ENCODE data around the gene OXSR1. TPM values are rescaled to one million over a fixed set of nuclear protein-coding genes. Genes with fewer than 3 reads are reported as not detected.

Gene OXSR1
- polyA plus RNA-seq, 2 of the 4 experiments (the other 2 are of a cell fraction), result 30.2 to 44.0 TPM

DNA sequence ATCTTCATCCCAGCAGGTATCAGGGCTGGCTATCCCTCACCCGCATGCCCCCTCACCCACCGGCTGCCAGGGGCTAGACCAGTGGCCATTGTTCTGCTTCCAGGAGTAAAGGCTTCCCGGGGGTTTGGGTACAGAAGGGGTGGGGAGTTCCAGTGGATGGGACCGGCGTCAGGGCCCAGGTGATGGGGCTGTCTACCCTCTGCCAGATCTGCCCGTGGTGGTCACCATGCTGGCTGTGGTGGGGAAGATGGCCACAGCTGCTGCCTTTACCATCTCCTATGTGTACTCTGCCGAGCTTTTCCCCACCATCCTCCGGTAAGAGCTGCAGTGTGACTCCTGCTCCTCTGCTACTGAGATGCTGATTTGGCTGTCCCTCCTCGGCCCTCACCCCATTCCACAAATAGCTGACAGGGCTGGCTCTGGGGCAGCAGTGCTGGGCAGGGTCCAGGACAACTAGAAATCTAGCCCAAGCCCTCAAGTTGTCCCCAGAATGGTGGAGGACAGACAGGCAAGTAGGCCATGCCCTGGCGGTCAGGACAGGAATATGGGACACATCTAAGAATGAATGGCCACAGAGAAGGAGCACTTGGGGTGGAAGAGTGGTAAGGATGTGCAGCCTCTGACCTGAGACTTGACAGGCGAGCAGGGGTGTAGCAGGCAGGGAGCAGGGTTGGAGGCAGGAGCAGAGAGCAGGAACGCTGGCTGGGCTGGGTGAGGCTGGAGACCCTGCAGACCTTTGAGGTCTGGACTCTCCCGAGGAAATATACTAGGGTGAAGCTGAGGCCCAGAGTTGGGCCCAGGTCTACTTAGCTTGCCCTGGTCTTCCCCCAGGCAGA is 111.0 kb downstream of the OXSR1 start:
- ChIA-PET CTCF (no interaction called here), POLR2A (no interaction called here)
- no peak for ATAC-seq
- Histone ChIP-seq H3K4me1 (no peaks in the 10 kb centered on the region), H3K4me2 (no peak overlapping the region), H3K4me3 (no peak overlapping the region), H3K9me3 (no peaks in the 10 kb centered on the region), H3K27ac (no peak overlapping the region)
- DNase-seq (ENCODE audit: low read depth in 1 of 2, low spot score in 1 of 2), result no peak
- TF ChIP-seq, protein P1, sequence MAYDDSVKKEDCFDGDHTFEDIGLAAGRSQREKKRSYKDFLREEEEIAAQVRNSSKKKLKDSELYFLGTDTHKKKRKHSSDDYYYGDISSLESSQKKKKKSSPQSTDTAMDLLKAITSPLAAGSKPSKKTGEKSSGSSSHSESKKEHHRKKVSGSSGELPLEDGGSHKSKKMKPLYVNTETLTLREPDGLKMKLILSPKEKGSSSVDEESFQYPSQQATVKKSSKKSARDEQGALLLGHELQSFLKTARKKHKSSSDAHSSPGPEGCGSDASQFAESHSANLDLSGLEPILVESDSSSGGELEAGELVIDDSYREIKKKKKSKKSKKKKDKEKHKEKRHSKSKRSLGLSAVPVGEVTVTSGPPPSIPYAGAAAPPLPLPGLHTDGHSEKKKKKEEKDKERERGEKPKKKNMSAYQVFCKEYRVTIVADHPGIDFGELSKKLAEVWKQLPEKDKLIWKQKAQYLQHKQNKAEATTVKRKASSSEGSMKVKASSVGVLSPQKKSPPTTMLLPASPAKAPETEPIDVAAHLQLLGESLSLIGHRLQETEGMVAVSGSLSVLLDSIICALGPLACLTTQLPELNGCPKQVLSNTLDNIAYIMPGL (CRISPR knock-in tag; IDR thresholded peaks at IDR 0.05; ENCODE audit: borderline replicate concordance), result no peak
- TF ChIP-seq, protein P2, sequence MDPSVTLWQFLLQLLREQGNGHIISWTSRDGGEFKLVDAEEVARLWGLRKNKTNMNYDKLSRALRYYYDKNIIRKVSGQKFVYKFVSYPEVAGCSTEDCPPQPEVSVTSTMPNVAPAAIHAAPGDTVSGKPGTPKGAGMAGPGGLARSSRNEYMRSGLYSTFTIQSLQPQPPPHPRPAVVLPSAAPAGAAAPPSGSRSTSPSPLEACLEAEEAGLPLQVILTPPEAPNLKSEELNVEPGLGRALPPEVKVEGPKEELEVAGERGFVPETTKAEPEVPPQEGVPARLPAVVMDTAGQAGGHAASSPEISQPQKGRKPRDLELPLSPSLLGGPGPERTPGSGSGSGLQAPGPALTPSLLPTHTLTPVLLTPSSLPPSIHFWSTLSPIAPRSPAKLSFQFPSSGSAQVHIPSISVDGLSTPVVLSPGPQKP (IDR thresholded peaks at IDR 0.05; ENCODE audit: low read depth, low read length), result no peak
- TF ChIP-seq HOXA7 (CRISPR knock-in tag; IDR thresholded peaks at IDR 0.05) (no peak), CBX8 (IDR thresholded peaks at IDR 0.05) (no peak), TP53 (CRISPR knock-in tag; IDR thresholded peaks at IDR 0.05) (no peak), TFCP2L1 (CRISPR knock-in tag; IDR thresholded peaks at IDR 0.05) (no peak), JUNB (IDR thresholded peaks at IDR 0.05) (no peak), MYC (IDR thresholded peaks at IDR 0.05; ENCODE audit: borderline replicate concordance, low read length) (no peak)
- TF ChIP-seq, protein P3, sequence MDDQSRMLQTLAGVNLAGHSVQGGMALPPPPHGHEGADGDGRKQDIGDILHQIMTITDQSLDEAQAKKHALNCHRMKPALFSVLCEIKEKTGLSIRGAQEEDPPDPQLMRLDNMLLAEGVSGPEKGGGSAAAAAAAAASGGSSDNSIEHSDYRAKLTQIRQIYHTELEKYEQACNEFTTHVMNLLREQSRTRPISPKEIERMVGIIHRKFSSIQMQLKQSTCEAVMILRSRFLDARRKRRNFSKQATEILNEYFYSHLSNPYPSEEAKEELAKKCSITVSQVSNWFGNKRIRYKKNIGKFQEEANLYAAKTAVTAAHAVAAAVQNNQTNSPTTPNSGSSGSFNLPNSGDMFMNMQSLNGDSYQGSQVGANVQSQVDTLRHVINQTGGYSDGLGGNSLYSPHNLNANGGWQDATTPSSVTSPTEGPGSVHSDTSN (IDR thresholded peaks at IDR 0.05), result no peak
- TF ChIP-seq, protein P4, sequence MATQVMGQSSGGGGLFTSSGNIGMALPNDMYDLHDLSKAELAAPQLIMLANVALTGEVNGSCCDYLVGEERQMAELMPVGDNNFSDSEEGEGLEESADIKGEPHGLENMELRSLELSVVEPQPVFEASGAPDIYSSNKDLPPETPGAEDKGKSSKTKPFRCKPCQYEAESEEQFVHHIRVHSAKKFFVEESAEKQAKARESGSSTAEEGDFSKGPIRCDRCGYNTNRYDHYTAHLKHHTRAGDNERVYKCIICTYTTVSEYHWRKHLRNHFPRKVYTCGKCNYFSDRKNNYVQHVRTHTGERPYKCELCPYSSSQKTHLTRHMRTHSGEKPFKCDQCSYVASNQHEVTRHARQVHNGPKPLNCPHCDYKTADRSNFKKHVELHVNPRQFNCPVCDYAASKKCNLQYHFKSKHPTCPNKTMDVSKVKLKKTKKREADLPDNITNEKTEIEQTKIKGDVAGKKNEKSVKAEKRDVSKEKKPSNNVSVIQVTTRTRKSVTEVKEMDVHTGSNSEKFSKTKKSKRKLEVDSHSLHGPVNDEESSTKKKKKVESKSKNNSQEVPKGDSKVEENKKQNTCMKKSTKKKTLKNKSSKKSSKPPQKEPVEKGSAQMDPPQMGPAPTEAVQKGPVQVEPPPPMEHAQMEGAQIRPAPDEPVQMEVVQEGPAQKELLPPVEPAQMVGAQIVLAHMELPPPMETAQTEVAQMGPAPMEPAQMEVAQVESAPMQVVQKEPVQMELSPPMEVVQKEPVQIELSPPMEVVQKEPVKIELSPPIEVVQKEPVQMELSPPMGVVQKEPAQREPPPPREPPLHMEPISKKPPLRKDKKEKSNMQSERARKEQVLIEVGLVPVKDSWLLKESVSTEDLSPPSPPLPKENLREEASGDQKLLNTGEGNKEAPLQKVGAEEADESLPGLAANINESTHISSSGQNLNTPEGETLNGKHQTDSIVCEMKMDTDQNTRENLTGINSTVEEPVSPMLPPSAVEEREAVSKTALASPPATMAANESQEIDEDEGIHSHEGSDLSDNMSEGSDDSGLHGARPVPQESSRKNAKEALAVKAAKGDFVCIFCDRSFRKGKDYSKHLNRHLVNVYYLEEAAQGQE (IDR thresholded peaks at IDR 0.05), result no peak
- no peak for FAIRE-seq
- 75% methylated on average over 13 of the region's 13 CpGs for WGBS (ENCODE audit: missing lambda C conversion rate)

DNA sequence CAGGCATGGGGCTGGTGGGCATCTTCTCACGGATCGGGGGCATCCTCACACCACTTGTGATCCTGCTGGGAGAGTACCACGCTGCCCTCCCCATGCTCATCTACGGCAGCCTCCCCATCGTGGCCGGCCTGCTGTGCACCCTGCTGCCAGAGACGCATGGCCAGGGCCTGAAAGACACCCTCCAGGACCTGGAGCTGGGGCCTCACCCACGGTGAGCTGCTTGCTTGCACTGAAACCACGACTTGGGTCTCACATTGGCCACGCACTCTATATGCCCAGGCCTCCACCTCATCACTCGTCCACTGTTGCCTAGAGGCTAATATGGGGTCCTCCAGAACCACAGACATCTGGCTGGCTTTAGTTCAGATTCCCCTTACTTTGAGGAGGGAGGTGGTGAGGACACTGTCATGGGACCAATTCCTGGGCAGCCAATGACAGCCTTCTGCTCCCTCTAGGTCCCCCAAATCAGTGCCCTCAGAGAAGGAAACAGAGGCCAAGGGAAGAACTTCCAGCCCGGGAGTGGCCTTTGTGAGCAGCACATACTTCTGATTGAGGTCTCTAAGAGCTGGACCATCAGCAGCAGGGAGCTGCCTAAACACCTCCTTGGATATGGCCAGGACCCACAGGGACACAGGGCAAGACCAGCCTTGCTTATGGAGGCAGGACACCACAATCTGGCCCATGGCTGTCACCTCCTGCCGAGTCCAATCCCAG is 111.7 kb downstream of the OXSR1 start:
- Histone ChIP-seq H3K4me1 (no peaks in the 10 kb centered on the region), H3K4me2 (no peak overlapping the region), H3K27ac (no peak overlapping the region), H3K4me3 (no peak overlapping the region), H3K9me3 (no peaks in the 10 kb centered on the region)
- POLR2A ChIA-PET, result no interaction called here
- FAIRE-seq (no peak), ATAC-seq (no peak), DNase-seq (ENCODE audit: low read depth in 1 of 2, low spot score in 1 of 2) (no peak)
- WGBS (ENCODE audit: missing lambda C conversion rate), result 73% methylated on average over 13 of the region's 13 CpGs
- no peak for TF ChIP-seq FOSL2 (IDR thresholded peaks at IDR 0.05)
- TF ChIP-seq FOSL2 (CRISPR knock-in tag; IDR thresholded peaks at IDR 0.05), result no peak
- CTCF ChIA-PET, result no interaction called here

DNA sequence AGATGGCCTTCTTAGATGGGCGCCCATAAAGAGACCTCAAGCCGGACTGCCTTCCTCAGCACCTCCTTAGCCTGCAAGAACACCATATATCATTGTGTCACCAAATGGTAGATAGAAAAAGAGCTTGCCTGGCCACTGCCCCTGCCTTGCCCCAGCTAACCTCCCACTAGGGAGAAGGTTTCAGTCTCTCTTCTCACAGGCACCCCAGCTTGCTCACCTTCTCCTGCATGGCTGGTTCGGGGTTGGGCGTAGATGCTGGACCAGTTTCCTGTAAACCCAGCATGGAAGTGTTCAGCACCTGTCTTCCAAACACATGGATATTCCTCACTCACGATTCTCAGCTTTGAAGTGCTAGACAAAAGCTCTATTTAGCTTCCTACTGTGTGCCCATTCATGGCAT is 113.5 kb downstream of the OXSR1 start:
- no peaks in the 10 kb centered on the region for H3K4me1 ChIP-seq
- WGBS (ENCODE audit: missing lambda C conversion rate), result 81% methylated on average over 5 of the region's 5 CpGs
- CTCF ChIA-PET, result interaction anchor here (1.0 to 1.3 kb wide), 2 partner anchors 68 to 70 kb away, joined by 3 to 4 read pairs; partner anchors contain the start of gene XYLB
- TF ChIP-seq KDM5A (IDR thresholded peaks at IDR 0.05), result no peak
- no peak for TF ChIP-seq TFCP2L1 (CRISPR knock-in tag; IDR thresholded peaks at IDR 0.05)
- no peak for TF ChIP-seq POLR2AphosphoS2 (conservative IDR thresholded peaks at IDR 0.05; ENCODE audit: low read length)
- no peak for TF ChIP-seq POLR2A (IDR thresholded peaks at IDR 0.05; ENCODE audit: low read length)
- no peak for TF ChIP-seq CBX8 (IDR thresholded peaks at IDR 0.05)
- TF ChIP-seq NFE2L2 (conservative IDR thresholded peaks at IDR 0.05; ENCODE audit: low read length), result no peak
- no peak for TF ChIP-seq PHF8 (IDR thresholded peaks at IDR 0.05; ENCODE audit: borderline replicate concordance, low read depth)
- TF ChIP-seq, protein P5, sequence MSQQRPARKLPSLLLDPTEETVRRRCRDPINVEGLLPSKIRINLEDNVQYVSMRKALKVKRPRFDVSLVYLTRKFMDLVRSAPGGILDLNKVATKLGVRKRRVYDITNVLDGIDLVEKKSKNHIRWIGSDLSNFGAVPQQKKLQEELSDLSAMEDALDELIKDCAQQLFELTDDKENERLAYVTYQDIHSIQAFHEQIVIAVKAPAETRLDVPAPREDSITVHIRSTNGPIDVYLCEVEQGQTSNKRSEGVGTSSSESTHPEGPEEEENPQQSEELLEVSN (IDR thresholded peaks at IDR 0.05; ENCODE audit: borderline replicate concordance, low read depth), result no peak
- TF ChIP-seq RARB (CRISPR knock-in tag; IDR thresholded peaks at IDR 0.05), result no peak
- TF ChIP-seq MYC (IDR thresholded peaks at IDR 0.05; ENCODE audit: borderline replicate concordance, low read length), result no peak
- no peak for TF ChIP-seq ZFP36 (IDR thresholded peaks at IDR 0.05; ENCODE audit: borderline replicate concordance, partially characterized antibody)
- H3K27ac ChIP-seq, result no peak overlapping the region
- no peaks in the 10 kb centered on the region for H3K9me3 ChIP-seq
- H3K4me3 ChIP-seq, result no peak overlapping the region
- ATAC-seq, result no peak
- H3K4me2 ChIP-seq, result no peak overlapping the region
- no peak for DNase-seq (ENCODE audit: low read depth in 1 of 2, low spot score in 1 of 2)
- no peak for FAIRE-seq
- POLR2A ChIA-PET, result no interaction called here
